ENCODE measurements around the gene PLA2R1.

Gene PLA2R1

DNA sequence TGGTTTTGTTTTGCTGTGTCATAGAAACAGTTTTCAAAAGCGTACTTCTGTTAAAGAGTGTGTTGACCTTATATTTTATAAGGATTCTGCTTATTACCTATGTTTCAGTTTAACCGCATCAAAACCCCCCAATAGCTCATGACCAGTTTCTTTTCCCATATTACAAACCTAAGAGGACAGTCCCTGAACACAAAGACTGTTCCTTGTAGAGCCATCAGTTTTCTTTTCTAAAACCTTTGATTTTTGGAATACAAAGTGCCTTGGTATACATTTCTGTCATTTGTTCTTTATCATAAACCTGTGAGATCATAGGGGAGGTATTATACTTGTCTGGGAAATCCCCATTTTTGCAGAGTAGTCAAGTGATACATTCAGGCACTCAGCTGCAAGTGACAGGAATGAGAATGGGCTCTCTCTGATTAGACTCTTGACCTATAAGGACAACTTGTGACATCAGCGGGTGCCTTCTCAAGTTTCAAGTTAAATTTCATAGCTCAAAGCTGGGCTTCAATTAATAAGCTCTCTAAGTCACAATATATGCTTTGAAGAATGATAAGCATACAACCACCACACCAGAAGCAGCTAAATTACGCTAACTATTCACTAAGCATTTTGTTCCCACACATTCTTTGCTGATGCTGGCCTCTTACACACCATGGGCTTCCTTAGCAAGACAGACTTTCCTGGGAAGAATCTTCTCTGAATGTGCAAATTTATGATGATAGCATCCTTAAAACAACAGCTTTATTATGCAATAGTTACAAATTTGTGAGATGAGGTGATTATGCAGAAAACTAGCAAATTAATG, 167.0 kb downstream of the PLA2R1 start:
- DNase-seq (ENCODE audit: low read depth in 2 of 2), result no peak

DNA sequence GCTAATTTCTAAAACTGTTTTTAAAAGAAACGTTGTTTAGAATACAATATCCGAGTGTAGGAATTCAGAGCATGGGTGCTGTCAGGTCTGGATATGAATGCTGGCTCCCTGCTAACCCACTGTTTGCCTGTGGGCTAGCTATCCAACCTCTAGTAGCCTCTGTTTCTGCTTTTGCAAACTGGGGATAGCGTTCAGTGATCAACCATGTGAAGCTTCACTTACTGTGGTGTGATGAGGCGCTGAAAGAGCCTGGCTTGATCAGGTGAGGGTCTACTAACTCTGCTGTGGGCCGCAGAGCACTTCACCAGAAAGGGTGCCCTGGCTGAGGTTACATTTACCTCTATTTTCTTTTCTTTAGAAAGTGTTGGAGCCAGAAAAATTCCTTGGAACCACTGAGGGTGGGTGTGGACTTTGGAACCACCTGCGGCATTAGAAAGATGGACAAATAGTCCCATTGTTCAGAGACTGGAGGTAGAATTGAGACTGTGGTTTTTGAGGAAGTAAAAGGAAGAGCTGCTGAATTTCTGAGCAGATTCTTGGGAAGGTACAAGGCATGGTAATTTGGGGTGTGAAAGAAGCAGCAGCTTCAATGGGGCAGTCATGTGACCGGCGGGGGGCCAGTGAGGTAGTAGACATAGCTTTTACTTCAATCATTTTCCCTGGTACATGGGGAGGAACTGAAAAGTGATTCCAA, 168.1 kb downstream of the PLA2R1 start:
- no peak for DNase-seq (ENCODE audit: low read depth in 2 of 2)

DNA sequence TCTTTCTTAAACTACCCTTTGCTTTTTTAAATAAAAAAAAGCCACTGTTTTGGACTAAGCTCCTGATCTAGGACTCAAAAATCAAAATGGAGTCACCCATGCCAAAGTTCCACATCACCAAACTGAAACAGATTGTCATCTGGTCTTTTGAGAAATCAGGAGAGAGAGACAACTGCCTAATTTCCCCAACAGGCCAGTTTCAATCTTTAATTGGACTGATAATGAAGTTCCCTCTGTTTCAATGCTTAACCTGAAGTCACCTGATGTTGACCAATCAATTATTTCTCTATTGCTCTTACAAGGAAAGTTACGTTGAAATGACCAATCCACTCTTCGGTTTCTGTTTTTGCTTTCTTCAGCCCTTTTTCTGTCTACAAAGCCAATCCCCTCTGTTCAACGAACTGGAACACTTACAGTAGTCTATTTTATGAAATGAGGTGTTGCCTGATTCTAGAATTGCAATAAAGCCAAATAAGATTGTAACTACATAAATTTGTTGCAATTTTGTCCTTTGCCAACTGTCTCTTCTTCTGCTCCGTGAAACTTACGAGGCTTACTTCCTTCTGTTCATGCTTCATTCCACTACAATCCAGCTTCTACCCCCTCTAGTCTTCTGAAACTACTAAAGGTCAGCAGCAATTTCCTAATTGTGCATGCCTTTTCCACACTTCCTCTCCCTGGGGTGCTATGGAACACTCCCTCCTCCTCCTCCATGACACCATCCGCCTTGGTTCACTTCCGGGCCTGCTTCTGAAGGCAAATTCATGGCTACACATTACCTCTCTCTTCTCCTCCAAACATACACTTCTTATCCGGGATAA, 169.2 kb downstream of the PLA2R1 start:
- no peak for DNase-seq (ENCODE audit: low read depth in 2 of 2)

DNA sequence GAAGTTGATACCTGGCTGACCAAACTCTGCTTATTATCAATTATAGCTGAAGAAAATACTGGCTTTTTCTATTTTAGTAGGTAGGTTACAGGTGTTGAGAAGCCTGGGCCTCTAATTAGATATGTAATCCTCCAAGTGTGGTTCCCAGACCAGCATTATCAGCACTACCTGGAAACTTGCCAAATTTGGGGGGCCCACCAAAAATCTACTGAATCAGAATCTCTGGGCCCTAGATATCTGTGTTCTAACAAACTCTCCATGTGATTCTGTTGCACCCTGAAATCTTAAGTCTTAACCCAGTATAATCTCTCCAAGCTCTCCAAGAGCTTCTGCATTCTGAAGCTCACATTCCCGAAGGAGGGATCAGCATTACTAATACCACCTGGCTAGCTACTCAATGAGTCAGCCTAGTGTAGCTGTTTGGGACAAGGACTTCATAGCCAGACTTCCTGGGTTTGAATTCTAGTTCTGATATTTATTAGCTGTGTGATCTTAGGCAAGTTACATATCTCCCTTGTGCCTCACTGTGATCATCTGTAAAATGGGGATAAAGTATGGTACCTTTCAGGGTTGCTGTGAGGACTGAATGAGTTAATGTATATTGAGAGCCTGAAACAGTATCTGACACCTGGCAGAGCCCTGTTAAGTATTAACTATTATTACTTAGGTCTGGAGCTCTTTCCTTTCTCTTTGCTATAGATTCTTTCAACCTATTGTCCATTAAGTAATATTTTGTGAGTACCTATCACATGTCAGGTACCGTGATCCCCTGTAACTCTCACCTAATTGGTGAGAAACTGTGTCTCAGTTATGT, 170.3 kb downstream of the PLA2R1 start:
- no peak for DNase-seq (ENCODE audit: low read depth in 2 of 2)

DNA sequence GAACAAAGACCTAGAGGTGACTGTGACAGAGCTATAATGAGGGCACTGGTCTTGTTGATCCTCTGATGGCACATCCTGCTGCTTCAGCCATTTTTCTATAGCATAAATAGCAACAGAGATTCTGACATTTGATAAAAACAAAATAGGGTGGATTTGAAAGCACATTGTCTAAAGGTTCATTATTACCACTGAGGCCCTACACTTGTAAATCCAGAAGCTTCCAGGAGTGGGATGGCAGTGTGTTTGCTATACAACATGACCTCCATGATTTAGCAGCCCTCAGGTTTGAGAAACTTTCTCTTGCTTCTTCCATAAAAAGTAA, 171.2 kb downstream of the PLA2R1 start:
- no peak for DNase-seq (ENCODE audit: low read depth in 2 of 2)

DNA sequence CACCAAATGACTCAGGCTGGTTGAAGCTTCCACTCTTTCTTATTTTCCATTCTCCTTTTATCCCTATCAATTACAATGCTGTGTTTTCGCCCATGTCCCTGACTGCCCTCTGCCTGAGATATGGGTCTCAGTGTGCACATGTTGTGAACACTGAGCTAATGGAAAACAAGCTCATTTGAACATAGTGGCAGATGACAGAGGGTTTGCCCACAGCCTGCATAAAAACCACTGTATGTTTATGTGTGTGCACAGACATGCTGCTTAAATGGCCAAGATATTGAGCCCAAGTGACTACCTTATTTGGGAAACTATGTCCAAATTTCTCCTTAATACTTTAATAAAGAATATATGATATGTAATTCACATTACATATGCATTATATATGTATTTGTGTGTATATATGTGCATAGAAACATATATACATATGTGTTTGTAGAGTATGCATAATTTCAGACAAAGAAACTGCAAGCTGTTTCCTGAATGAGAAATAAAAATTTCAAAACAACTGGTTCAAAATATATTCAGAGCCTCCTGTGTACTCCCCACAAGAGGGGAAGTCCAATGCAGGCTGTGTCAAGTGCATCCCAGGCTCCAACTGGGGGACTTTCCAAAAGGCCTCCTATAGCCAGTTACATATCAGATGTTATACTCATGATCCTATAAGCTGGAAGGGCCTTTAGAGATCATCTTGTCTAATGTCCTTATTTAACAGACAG, 171.7 kb downstream of the PLA2R1 start:
- DNase-seq (ENCODE audit: low read depth in 2 of 2), result no peak

DNA sequence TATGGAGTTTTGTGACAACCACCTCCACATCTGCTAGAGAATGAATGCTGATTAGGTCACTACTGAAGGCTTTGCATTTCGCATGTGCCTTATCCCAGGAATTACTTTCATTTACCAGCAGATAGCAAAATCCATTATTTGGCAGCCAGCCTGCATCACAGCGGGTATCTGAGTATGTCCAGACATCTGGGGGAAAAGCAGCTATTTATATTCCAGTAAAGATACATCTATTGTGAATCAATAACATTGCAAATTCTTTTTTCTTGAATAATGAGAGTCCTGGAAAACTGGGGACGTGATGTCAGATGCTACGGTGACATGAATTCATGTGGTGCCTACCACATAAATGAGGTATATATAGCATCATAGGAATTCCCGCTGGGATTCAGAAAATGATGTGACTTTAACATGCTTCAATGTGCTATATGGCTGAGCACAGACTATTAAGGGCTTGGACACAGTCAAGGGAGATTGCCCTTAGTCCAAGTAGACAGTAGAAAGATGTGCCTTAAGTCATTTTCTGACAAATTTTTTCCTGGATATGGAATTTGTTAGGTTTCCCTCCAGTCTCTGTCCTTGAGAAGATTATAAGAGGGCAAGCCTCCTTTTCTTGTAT, 180.2 kb downstream of the PLA2R1 start:
- no peak for DNase-seq (ENCODE audit: low read depth in 2 of 2)

Data from stimulated activated CD8-positive, alpha-beta memory T cell treated with anti-CD3 and anti-CD28 coated beads, Interleukin-7, amount 100 ng/mL, for 4 hours (primary cell).